OCI-LY1 (cell line): ENCODE data around the gene MCTS1.
"Not testable (repeated sequence)": the region's sequence is repeated elsewhere in the genome, so short reads cannot be mapped to it uniquely, and the experiment has no call there.

Source experiments
- H2AFZ ChIP-seq: fragments of 200-600 bp; sonication (generic), shearing (Covaris generic); 2 replicates; pipeline ENCODE4 v1.6.0; 2014; ENCODE audit warnings: antibody characterized with exemption, mild to moderate bottlenecking, low read length
- H3F3A ChIP-seq: fragments of 200-600 bp; sonication (generic), shearing (Covaris generic); 2 replicates; pipeline ENCODE4 v1.6.0; 2014; ENCODE audit warnings: mild to moderate bottlenecking, antibody characterized with exemption, low read length, moderate library complexity; ENCODE audit not compliant: insufficient read depth
- H3K27ac ChIP-seq: fragments of 200-600 bp; sonication (generic); 2 replicates; pipeline ENCODE4 v1.5.1; 2014; ENCODE audit warnings: low read length, mixed run types, mild to moderate bottlenecking, low read depth; ENCODE audit not compliant: poor library complexity, severe bottlenecking
- H3K27me3 ChIP-seq: fragments of 200-600 bp; sonication (generic); 2 replicates; pipeline ENCODE4 v1.6.0; 2014; ENCODE audit warnings: antibody characterized with exemption, mild to moderate bottlenecking, low read length, moderate library complexity; ENCODE audit not compliant: insufficient read depth
- H3K36me3 ChIP-seq: fragments of 200-600 bp; sonication (generic); 2 replicates; pipeline ENCODE4 v1.6.1; 2014; ENCODE audit warnings: mild to moderate bottlenecking, antibody characterized with exemption, low read length, moderate library complexity, mixed read lengths; ENCODE audit not compliant: insufficient read depth
- H3K4me1 ChIP-seq: fragments of 200-600 bp; sonication (generic); 2 replicates; pipeline ENCODE4 v1.5.1; 2014; ENCODE audit warnings: mild to moderate bottlenecking, low read length, moderate library complexity; ENCODE audit not compliant: insufficient read depth, severe bottlenecking
- H3K4me2 ChIP-seq: fragments of 200-600 bp; sonication (generic), shearing (Covaris generic); 2 replicates; pipeline ENCODE4 v1.6.1; 2014; ENCODE audit warnings: low read length
- H3K4me3 ChIP-seq: fragments of 200-600 bp; sonication (generic); 2 replicates; pipeline ENCODE4 v1.5.1; 2014; ENCODE audit warnings: low read length, low read depth, mild to moderate bottlenecking, mixed read lengths; ENCODE audit not compliant: poor library complexity, severe bottlenecking
- H3K79me2 ChIP-seq: fragments of 200-600 bp; shearing (Covaris generic); 2 replicates; pipeline ENCODE4 v1.6.1; 2016; ENCODE audit warnings: mixed run types, low read length, mixed read lengths; ENCODE audit not compliant: insufficient read depth
- H3K9ac ChIP-seq: fragments of 200-600 bp; sonication (generic), shearing (Covaris generic); 2 replicates; pipeline ENCODE4 v1.6.1; 2014; ENCODE audit warnings: mild to moderate bottlenecking, low read length, mixed read lengths
- H3K9me2 ChIP-seq: fragments of 200-600 bp; sonication (generic), shearing (Covaris generic); 2 replicates; pipeline ENCODE4 v1.6.1; 2014; ENCODE audit warnings: low read depth, mild to moderate bottlenecking, low read length, mixed read lengths
- H3K9me3 ChIP-seq: fragments of 200-600 bp; shearing (Covaris generic); 2 replicates; pipeline ENCODE4 v1.6.1; 2014; ENCODE audit warnings: low read length, mixed read lengths
- H4K20me1 ChIP-seq: fragments of 200-600 bp; sonication (generic), shearing (Covaris generic); 2 replicates; pipeline ENCODE4 v1.6.0; 2016; ENCODE audit warnings: mild to moderate bottlenecking, low read length; ENCODE audit not compliant: insufficient read depth
- EZH2 ChIP-seq: fragments of 200-600 bp; sonication (generic), shearing (Covaris generic); IDR thresholded peaks from 2 replicates; pipeline ENCODE4 v1.8.0; 2017; ENCODE audit warnings: borderline replicate concordance, mixed run types, mild to moderate bottlenecking, antibody characterized with exemption, low read length, moderate library complexity, mixed read lengths
- TF ChIP-seq, protein P1 (sequence below): fragments of 200-600 bp; sonication (generic), shearing (Covaris generic); IDR thresholded peaks from 2 replicates; pipeline ENCODE4 v1.5.1; 2017; ENCODE audit warnings: mild to moderate bottlenecking, antibody characterized with exemption, low read length, moderate library complexity, mixed read lengths

The MCTS1 gene

DNA sequence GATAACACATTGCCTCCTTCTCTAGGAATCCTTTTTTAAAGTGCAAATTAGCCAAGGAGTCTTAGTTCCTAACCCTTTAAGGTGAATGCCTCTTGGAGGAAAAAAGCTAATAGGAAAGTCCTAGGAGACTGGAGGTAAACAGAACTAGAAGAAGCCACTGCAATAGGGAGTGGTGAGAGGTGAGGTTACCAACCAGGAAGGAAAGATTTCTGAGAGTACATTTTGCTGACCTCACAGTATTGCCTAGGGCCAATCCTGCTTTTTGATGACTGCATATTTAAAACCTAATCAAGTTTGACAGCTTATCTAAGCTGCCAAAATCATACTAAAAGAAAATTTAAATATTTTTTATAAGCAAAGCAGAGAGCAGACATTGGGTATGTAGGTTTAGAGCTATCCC is 35.9 kb upstream of the MCTS1 start:
- Histone ChIP-seq H2AFZ (no peak overlapping the region), H3K9me3 (no peaks in the 10 kb centered on the region), H3K9me2 (no peaks in the 10 kb centered on the region), H3K4me2 (no peak overlapping the region), H3K27me3 (no peaks in the 10 kb centered on the region), H3F3A (no peaks in the 10 kb centered on the region), H3K27ac (no peak overlapping the region), H3K9ac (no peak overlapping the region), H3K79me2 (no peaks in the 10 kb centered on the region), H4K20me1 (no peaks in the 10 kb centered on the region), H3K36me3 (no peaks in the 10 kb centered on the region), H3K4me3 (no peak overlapping the region), H3K4me1 (no peaks in the 10 kb centered on the region)
- TF ChIP-seq, protein P1, sequence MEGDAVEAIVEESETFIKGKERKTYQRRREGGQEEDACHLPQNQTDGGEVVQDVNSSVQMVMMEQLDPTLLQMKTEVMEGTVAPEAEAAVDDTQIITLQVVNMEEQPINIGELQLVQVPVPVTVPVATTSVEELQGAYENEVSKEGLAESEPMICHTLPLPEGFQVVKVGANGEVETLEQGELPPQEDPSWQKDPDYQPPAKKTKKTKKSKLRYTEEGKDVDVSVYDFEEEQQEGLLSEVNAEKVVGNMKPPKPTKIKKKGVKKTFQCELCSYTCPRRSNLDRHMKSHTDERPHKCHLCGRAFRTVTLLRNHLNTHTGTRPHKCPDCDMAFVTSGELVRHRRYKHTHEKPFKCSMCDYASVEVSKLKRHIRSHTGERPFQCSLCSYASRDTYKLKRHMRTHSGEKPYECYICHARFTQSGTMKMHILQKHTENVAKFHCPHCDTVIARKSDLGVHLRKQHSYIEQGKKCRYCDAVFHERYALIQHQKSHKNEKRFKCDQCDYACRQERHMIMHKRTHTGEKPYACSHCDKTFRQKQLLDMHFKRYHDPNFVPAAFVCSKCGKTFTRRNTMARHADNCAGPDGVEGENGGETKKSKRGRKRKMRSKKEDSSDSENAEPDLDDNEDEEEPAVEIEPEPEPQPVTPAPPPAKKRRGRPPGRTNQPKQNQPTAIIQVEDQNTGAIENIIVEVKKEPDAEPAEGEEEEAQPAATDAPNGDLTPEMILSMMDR: no peak
- no peak for TF ChIP-seq EZH2

DNA sequence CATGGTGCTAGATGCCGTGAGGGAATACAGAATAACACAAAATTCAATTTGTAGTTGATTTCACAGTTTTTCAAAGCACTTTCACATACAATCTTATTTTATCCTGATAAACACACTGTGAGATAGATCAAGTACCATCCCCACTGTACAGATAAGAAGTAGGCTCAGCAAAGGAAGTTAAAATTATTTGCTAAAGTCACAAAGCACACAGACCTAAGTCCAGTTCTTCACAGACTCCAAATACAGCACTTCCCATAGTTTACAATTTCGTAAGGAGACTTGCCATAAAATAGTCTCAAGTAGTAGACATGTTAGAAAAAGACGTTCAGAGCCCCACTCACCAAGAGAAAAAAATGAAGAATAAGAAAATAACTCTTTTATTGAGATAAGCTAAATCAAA is 35.3 kb upstream of the MCTS1 start:
- Histone ChIP-seq H3K4me2 (no peak overlapping the region), H3K27me3 (no peaks in the 10 kb centered on the region), H3K27ac (no peak overlapping the region), H2AFZ (no peak overlapping the region), H3K9me2 (no peaks in the 10 kb centered on the region), H3K79me2 (no peaks in the 10 kb centered on the region), H4K20me1 (no peaks in the 10 kb centered on the region), H3K4me3 (no peak overlapping the region), H3K9ac (no peak overlapping the region), H3K36me3 (no peaks in the 10 kb centered on the region), H3F3A (no peaks in the 10 kb centered on the region), H3K4me1 (no peaks in the 10 kb centered on the region), H3K9me3 (no peaks in the 10 kb centered on the region)
- TF ChIP-seq, protein P1: no peak
- no peak for TF ChIP-seq EZH2

DNA sequence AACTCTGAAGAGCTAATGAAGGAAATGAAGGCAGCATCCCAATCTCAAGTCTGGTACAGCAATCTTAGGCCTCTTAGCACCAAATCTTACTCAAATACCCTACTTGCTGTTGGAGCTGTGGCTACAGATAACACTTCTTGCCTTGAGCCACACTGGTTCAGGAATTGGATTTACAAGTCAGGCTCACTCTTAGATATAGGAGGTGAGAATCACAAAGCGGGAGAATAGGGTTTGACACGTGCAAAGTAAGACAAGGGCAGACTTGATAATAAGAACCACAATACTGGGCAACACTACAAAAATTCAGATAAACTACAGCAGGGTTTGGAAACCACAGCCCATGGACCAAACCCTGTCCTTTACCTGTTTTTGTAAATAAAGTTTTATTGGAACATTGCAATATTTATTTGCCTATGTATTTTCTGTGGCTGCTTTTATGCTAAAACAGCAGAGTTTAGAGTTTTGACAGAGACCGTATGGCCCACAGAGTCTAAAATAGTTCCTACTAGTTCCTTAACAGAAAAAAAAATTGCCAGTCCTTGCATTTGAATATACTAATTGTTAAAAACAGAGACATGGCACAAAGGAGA is 33.8 kb upstream of the MCTS1 start:
- no peaks in the 10 kb centered on the region for H4K20me1 ChIP-seq

DNA sequence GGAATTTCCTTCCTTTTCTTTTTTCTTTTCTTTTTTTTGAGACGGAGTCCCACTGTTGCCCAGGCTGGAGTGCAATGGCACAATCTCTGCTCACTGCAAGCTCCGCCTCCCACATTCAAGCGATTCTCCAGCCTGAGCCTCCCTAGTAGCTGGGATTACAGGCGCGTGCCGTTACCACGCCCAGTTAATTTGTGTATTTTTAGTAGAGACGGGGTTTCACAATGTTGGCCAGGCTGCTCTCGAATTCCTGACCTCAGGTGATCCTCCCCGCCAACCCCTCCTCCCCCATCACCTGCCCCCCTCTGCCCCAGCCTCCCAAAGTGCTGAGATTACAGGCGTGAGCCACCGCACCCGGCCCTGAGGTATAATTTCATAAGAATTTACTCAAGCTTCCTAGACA is 30.1 kb upstream of the MCTS1 start:
- H3K4me1 ChIP-seq, H3F3A ChIP-seq, H3K9me2 ChIP-seq, H3K4me3 ChIP-seq, H2AFZ ChIP-seq, H3K4me2 ChIP-seq, H4K20me1 ChIP-seq, H3K9me3 ChIP-seq, H3K27me3 ChIP-seq, H3K36me3 ChIP-seq, H3K27ac ChIP-seq, H3K79me2 ChIP-seq, H3K9ac ChIP-seq: not testable (repeated sequence)

More for the DNA sequence above, 33.8 kb upstream of the MCTS1 start:
- H3K9me3 ChIP-seq: no peaks in the 10 kb centered on the region
- no peaks in the 10 kb centered on the region for H3K9me2 ChIP-seq
- TF ChIP-seq, protein P1: no peak
- TF ChIP-seq EZH2: no peak
- H3K4me3 ChIP-seq: no peak overlapping the region
- no peak overlapping the region for H2AFZ ChIP-seq
- no peaks in the 10 kb centered on the region for H3K36me3 ChIP-seq
- no peaks in the 10 kb centered on the region for H3K27me3 ChIP-seq
- H3F3A ChIP-seq: no peaks in the 10 kb centered on the region
- H3K4me2 ChIP-seq: no peak overlapping the region
- H3K4me1 ChIP-seq: no peaks in the 10 kb centered on the region
- H3K79me2 ChIP-seq: no peaks in the 10 kb centered on the region
- H3K9ac ChIP-seq: no peak overlapping the region
- no peak overlapping the region for H3K27ac ChIP-seq
